HepG2 (cell line): ENCODE measurements around the gene USP5. TPM values are rescaled to one million over a fixed set of nuclear protein-coding genes. Genes with fewer than 3 reads are reported as not detected.

Source experiments
- CCDC6 ChIP-seq: sonication (generic); formaldehyde crosslinking; IDR thresholded peaks from 2 replicates; pipeline ENCODE4 v1.8.1; 2022; ENCODE audit warnings: mild to moderate bottlenecking, missing genetic modification reagents, moderate library complexity
- CREB3 ChIP-seq: sonication (generic); formaldehyde crosslinking; IDR thresholded peaks from 2 replicates; pipeline ENCODE4 v1.5.0; 2020; ENCODE audit warnings: missing genetic modification reagents
- ISL2 ChIP-seq: sonication (generic); formaldehyde crosslinking; IDR thresholded peaks from 2 replicates; pipeline ENCODE4 v1.5.0; 2020; ENCODE audit warnings: missing genetic modification reagents
- NCOA5 ChIP-seq: sonication (generic); formaldehyde crosslinking; IDR thresholded peaks from 2 replicates; pipeline ENCODE4 v1.4.0; 2020; ENCODE audit warnings: missing genetic modification reagents
- NFATC3 ChIP-seq: sonication (generic); formaldehyde crosslinking; IDR thresholded peaks from 2 replicates; pipeline ENCODE4 v1.5.1; 2020; ENCODE audit warnings: mild to moderate bottlenecking, missing genetic modification reagents
- NFE2L2 ChIP-seq: fragments of 150-350 bp; IDR thresholded peaks from 2 replicates; pipeline ENCODE4 v1.6.1; 2014; ENCODE audit warnings: low read length
- PATZ1 ChIP-seq: sonication (generic); formaldehyde crosslinking; IDR thresholded peaks from 2 replicates; pipeline ENCODE4 v1.4.0; 2020; ENCODE audit warnings: missing genetic modification reagents
- PAX8 ChIP-seq: sonication (generic); formaldehyde crosslinking; IDR thresholded peaks from 2 replicates; pipeline ENCODE4 v1.8.0; 2022; ENCODE audit warnings: mild to moderate bottlenecking, missing genetic modification reagents, borderline replicate concordance
- RERE ChIP-seq: IDR thresholded peaks from 2 replicates; pipeline ENCODE4 v1.6.1; 2016; ENCODE audit warnings: low read depth, missing genetic modification reagents, missing compliant biosample characterization
- SALL2 ChIP-seq: sonication (generic); formaldehyde crosslinking; IDR thresholded peaks from 2 replicates; pipeline ENCODE4 v1.8.1; 2023; ENCODE audit warnings: mild to moderate bottlenecking, missing genetic modification reagents, inconsistent platforms
- SMYD3 ChIP-seq: sonication (generic); formaldehyde crosslinking; IDR thresholded peaks from 2 replicates; pipeline ENCODE4 v1.8.1; 2023; ENCODE audit warnings: mild to moderate bottlenecking, missing genetic modification reagents
- TEAD2 ChIP-seq: sonication (generic); formaldehyde crosslinking; IDR thresholded peaks from 2 replicates; pipeline ENCODE4 v1.9.0; 2021; ENCODE audit warnings: missing genetic modification reagents
- UBTF ChIP-seq: sonication (generic); formaldehyde crosslinking; IDR thresholded peaks from 2 replicates; pipeline ENCODE4 v1.4.0; 2020; ENCODE audit warnings: mild to moderate bottlenecking, missing genetic modification reagents
- ZBTB39 ChIP-seq: sonication (generic); formaldehyde crosslinking; IDR thresholded peaks from 2 replicates; pipeline ENCODE4 v1.5.0; 2020; ENCODE audit warnings: missing genetic modification reagents
- ZNF121 ChIP-seq: sonication (generic); formaldehyde crosslinking; IDR thresholded peaks from 2 replicates; pipeline ENCODE4 v1.5.0; 2020; ENCODE audit warnings: mild to moderate bottlenecking, missing genetic modification reagents
- ZNF136 ChIP-seq: sonication (generic); formaldehyde crosslinking; IDR thresholded peaks from 2 replicates; pipeline ENCODE4 v1.8.1; 2022; ENCODE audit warnings: low read depth, mild to moderate bottlenecking, moderate library complexity, missing genetic modification reagents
- ZNF660 ChIP-seq: sonication (generic); formaldehyde crosslinking; IDR thresholded peaks from 2 replicates; pipeline ENCODE4 v1.5.1; 2020; ENCODE audit warnings: mild to moderate bottlenecking, low read depth, missing genetic modification reagents, borderline replicate concordance
- ZSCAN25 ChIP-seq: sonication (generic); formaldehyde crosslinking; IDR thresholded peaks from 2 replicates; pipeline ENCODE4 v1.8.0; 2022; ENCODE audit warnings: mild to moderate bottlenecking, missing genetic modification reagents
- polyA plus RNA-seq, 8 experiments: library from polyadenylated mRNA; depleted of rRNA in 3 of 8; stranded (reverse) in 7 of 8; unstranded in 1 of 8; fragments of >200 nt; fragmentation: Illumina TruSeq in 4 of 8; extraction: Trizol in 4 of 8; gene quantifications; 2 replicates each; pipeline versions ENCODE4 v1.2.1 to v1.2.3, GENCODE V29; 2011 to 2016; ENCODE audit warnings: low read depth in 4 of 8, missing spikeins in 1 of 8, mixed read lengths in 1 of 8; ENCODE audit not compliant: insufficient read depth in 1 of 8
- total RNA-seq, 5 experiments: library from RNA; depleted of rRNA; stranded (reverse); fragments of >200 nt; fragmentation: Illumina TruSeq; extraction: Trizol; gene quantifications; 2 replicates each; pipeline ENCODE4 v1.2.3, GENCODE V29; 2016; ENCODE audit warnings: low read depth in 1 of 5

The USP5 gene
- total and polyA plus RNA-seq, 2 of the 13 experiments (the other 11 are each of a cell fraction or from before 2014, with no cell fraction given), result 39.6 to 56.0 TPM

GRCh38 chr12:6854036-6854435 is 2.1 kb downstream of the USP5 start (continued):
- TF ChIP-seq ZNF660 (CRISPR knock-in tag), result no peak
- no peak for TF ChIP-seq ZBTB39
- TF ChIP-seq UBTF (CRISPR knock-in tag), result 0 out of 2 replicates have a peak, but pooled peaks have one; percentile 25
- TF ChIP-seq ISL2 (CRISPR knock-in tag), result no peak
- no peak for TF ChIP-seq ZNF121 (CRISPR knock-in tag)
- TF ChIP-seq NCOA5 (CRISPR knock-in tag), result no peak
- TF ChIP-seq CCDC6 (CRISPR knock-in tag), result no peak
- TF ChIP-seq NFE2L2, result no peak
- TF ChIP-seq PAX8 (CRISPR knock-in tag), result no peak
- no peak for TF ChIP-seq SALL2 (CRISPR knock-in tag)
- TF ChIP-seq TEAD2 (CRISPR knock-in tag), result no peak
- TF ChIP-seq ZSCAN25, result no peak
- TF ChIP-seq ZNF136 (CRISPR knock-in tag), result no peak
- TF ChIP-seq PATZ1 (CRISPR knock-in tag), result no peak
- no peak for TF ChIP-seq NFATC3 (CRISPR knock-in tag)
- TF ChIP-seq SMYD3, result no peak
- no peak for TF ChIP-seq CREB3 (CRISPR knock-in tag)
- no peak for TF ChIP-seq RERE (CRISPR knock-in tag)
